Right forelimb (tissue), 1 donor: ENCODE results near the gene TSHZ2.

Experiments used
- DNase-seq: peaks from one replicate; pipeline ENCODE4 v3.0.0-alpha.2; 2018

Gene TSHZ2

DNA sequence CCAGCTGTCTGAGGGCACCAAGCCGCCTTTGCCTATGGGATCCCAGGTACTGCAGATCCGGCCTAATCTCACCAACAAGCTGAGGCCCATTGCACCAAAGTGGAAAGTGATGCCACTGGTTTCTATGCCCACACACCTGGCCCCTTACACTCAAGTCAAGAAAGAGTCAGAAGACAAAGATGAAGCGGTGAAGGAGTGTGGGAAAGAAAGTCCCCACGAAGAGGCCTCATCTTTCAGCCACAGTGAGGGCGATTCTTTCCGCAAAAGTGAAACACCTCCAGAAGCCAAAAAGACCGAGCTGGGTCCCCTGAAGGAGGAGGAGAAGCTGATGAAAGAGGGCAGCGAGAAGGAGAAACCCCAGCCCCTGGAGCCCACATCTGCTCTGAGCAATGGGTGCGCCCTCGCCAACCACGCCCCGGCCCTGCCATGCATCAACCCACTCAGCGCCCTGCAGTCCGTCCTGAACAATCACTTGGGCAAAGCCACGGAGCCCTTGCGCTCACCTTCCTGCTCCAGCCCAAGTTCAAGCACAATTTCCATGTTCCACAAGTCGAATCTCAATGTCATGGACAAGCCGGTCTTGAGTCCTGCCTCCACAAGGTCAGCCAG, 283.0 kb downstream of the TSHZ2 start:
- DNase-seq, result no peak

DNA sequence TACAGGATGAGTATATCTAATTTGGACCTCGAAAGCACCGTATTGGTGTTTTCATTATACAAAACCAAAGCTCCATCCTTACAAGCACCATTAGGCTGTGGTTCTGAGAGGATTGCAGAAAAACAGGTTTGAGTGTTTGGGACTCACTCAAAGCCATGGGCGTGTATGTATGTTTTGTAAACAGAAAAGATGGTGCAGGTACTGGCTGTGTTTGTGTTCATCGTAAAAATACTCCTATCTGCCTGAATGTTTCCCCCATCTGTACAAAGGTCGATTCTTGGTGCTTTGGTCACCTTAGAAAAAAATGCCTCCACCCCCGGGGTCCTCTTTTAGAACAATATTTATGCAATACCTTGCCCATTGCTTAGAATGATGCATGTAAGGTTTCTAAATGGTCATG, 286.6 kb downstream of the TSHZ2 start:
- no peak for DNase-seq

DNA sequence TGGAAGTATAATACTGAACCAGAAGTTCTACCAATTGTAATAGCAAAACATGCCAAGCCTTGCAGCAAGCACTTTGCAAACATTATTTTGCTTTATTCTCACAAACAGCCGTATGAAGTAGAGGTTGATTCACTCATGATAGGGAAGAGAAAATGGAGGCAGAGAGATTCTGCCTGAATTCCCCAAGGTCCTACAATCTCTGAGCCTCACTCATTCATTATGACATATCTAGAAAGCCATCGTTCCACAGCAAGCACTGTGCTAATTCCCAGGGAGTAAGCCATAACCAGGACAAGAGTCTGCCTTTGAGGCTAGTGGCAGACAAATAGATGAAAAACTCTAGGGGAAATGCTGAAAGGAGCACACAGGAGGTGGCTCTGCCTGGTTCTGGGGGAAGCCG, 288.0 kb downstream of the TSHZ2 start:
- DNase-seq, result no peak

DNA sequence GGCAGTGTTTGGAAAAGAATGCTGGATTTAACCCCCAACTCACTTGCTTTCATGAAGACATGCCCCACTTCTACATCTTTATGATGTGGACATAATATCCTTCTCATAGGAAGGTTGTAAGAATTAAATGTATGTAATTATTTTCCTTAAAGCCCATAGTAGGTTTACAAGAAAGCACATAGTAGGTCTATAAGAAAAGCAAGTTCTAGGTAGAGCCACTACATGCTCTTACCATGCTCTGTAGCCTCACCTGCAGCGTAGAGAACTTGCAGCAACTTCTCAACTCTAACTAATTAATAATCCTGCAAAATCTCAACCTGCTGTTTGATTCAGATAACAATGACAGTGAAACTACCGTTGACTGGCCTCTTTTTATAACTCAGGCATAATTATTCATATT, 288.4 kb downstream of the TSHZ2 start:
- DNase-seq, result no peak

DNA sequence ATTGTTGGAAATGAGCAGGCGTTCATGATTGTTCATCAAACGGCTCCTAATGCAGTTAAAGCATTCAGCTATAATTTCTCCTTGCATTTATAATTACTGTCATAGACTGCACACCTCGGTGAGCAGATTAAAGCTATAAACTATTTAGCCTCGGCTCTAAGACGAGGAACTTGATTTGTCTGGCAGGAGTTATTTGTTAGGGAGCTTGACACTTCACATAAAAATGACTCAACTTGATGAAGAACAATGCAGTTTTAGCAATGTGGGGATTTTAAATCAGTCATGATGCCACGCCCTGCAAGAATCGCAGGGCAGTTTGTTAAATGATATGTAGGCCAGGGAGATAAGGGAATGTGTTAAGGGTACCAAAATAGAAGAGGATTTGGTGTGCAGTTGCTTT, 290.2 kb downstream of the TSHZ2 start:
- DNase-seq, result no peak

DNA sequence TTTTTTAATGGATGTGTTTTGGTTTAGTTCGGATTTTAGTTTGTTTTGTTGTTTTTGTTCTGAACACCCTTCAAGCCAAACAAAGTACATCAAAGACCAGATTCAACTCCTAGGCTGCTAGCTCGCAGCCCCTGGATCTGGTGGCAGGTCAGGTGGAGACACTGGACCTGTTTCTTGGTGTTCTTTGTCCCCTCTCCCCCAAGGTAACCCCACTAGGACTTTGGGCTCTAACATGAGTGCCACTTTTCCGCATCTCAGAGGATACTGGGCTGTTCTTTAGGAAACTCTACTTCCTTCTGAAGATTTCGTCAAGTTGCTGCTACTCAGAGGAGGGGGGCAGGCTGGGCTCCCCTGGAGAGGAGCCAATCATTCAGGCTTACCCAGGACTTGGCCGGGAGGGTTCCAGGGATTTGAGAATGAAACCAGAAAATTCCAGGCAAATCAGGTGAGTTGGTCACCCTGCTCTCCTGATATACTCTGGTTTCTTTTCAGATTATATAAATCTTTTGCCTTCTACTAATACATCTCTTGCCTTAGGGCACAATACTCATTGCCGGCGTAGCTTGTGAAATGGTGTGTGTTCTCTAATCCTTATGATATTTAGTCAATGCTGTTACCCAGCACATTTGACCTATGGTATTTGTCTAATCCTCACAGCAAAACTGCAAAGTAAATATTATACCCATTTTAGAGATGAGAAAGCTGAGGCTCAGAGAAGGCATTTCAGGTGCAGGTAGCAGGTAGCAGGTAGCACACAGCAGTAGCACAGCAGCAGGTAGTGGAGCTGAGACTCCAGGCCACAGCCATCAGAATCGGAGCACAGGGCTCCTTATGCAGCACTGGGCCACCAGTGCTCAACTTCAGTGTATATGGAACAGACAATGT, 291.6 kb downstream of the TSHZ2 start:
- no peak for DNase-seq

DNA sequence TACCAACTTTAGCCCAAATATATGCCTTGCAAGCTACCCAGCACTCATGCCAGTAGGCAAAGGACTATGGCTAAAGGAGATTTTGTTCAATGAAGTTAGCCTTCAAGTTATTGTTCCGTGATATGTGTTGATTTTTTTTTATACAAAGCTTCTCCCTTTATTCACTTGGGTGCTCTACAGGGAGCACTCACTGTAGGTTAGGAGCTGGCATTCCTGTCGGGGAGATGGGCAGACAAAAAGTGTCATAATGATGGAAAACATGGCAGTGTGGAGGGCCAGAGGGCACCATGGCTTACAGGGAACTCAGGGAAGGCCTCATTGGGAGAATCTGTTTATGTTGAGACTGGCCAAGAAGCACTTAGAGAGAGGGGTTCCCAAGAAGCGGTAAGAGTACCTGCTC, 292.4 kb downstream of the TSHZ2 start:
- DNase-seq, result no peak

DNA sequence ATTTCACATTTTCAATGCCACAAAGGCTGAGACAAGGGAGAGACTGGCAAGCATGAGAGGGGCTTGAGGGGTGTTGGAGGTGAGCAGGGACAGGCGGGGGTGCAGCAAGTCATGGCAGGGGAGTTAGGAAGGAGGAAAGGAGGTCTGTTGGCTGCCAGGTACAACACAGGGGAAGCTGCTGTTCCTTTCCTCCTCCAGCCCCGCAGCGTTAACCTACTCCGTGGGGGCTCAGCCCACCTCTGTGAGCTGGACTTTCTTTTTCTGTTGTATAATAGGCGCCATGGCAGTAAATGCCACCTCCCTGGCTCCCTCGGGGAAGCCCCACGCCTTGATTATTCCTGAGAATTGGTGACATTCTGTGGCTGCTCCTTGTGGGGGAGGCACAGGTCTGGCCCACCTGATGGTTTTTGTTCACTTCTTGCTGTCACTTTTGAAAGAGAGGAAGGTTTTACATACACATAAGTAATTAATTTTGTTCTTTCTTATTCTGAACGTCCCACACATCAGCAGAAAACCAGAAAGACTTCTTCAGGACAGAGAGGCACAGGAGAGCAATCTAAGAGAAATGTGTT, 293.2 kb downstream of the TSHZ2 start:
- no peak for DNase-seq

DNA sequence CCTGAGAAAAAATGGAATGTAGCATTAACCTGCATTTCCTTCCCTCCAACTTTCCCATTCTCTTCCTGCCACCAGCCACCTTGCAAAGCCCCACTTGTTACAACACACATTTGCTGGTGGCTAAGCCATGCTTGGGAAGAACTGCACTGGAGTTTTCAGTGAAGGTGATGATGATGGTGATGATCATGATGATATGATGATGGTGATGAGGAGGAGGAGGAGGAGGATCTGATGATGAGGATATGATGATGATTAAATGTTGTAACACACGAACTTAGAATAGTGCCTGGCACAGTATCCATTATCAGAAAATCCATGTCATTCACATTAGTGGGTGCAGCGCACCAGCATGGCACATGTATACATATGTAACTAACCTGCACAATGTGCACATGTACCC, 297.2 kb downstream of the TSHZ2 start:
- no peak for DNase-seq

DNA sequence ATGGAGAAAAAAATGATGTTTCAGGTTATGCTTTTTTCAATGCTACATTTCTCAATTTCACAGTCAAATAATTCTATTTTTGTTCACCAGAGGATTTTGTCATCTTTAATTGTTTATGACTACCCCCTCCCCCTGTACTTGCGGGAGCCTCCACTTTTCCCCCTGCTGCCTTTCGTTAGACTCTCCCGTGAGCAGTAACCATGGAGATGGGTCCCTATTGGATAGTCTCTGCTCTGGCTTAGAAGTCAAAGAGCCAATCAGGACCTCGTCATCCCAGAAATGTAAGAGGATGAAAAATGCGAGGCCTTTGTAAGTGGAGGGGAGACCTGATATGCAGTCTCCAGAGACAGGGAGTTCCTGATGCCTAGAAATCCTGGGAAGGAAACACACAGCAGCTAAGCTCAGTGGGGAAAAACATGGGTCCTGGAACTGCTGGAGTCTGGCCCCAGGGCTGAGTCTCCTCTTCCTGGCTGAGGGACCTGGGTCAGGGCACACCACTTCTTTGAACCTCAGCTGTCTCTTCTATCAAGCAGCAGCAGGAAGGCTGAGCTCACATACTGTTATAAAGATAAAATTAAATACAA, 298.7 kb downstream of the TSHZ2 start:
- DNase-seq, result no peak

DNA sequence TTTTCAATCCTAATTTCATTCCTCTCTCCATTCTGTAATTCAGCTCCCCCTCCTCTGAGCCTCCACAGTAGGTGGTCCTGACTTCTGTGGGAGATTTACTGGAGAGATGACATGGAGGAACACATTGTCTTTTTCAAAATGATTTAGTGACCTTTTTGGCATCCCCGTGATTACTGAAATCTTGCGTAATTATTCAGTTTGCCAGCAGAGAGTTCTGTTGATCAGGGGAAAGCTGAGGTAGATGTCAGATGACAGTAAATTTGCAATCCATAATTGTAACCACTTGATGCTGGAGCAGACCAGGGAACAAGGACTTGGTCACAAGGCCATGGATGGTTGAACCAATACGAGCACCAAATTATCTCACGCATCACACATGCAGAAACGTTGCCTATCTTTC, 302.2 kb downstream of the TSHZ2 start:
- DNase-seq, result no peak

DNA sequence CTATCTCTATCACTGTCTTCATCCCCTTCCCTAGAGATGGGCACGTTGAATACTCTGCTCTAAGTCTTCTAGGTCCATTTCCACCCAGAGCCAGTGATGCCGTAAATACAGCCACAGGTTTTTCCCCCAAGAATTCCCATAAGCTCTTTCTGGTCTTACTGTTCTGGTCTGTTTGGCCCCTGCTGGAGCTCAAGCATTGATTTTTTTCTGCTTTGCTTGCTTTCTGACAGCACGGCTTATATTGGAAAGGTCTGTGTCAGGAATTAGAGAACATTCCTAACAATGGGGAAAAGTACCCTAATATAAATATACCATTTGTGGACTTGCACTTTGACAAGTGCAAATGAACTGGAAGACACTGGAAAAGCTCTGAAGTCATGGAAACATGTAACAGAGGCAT, 302.6 kb downstream of the TSHZ2 start:
- DNase-seq, result no peak

DNA sequence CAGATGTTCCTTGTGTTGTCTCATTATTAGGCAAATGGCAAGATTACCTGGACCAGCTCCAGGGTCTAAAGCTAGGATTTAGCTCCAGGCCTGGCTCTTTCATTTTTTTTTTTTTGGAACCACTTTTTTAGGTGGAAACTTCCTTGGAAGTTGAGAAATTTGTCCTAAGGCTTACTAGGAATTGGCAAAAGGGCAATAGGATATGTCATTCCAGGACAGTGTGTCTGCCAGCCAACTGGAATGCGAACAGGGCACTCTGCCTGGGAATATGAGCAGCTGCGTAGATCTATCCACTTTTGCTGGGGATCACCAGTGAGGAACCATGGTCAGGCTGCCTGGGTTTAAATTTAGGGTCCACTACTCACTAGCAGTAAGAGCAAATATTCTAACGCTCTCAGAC, 304.0 kb downstream of the TSHZ2 start:
- peak; percentile 51 for DNase-seq

DNA sequence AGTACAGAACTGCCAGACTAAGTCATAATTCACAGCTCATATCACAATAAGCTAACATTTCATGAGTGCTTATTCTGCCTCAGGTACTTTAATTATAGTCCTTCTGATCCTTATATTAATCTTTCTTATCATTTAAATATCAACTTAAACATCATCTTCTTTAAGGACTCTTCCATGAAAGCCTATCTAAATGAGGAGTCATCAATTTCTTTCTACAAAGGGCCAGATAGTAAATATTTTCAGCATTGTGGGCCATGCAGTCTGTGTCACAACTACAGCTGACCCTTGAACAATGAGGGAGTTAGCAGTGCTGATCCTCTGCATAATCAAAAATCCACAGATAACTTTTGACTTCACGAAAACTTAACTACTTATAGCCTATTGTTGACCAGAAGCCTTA, 306.4 kb downstream of the TSHZ2 start:
- no peak for DNase-seq

DNA sequence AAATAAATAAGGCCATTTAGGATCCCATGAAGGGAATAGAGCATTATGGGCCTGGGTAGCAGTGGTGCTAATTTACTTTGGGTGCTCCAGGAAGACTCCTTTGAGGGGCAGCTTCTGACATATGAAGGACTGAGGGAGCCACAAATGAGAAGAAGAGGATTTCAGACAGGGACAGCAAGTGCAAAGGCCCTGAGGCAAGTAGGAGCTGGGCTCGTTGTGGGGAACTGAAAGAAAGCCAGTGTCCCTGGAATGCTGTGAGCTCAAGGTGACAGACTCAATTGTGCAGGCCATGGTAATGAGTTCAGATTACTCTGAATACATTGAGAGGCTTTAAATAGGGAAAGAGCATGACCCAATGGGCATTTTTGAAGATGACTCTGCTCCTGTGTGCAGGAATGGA, 307.6 kb downstream of the TSHZ2 start:
- DNase-seq, result no peak

DNA sequence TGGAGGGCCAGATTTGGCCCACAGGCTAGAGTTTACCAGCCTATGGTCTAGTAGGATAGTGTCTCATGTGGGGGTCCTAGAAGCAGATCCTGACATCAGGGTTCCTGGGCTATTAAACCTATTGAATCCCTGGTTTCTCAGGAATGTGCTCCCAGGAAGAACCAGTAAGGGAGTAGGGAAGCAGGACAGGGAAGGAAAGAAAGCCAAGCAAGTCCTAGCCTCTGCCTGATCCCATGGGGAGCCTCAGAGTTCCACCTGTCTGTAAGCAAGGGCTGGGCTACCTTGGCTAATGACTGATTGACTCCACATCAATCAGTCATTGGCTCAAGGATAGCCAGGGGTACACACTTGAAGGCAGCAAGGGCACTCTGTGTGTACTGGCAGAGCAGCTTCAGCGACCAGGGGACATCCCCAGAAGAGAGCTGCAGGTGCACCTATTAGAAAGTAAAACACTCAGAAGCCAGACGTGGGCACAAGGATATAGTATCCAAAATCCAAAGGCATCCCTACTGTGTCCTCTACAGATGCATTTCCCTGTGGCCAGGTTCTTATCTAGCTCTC, 309.5 kb downstream of the TSHZ2 start:
- DNase-seq, result no peak

DNA sequence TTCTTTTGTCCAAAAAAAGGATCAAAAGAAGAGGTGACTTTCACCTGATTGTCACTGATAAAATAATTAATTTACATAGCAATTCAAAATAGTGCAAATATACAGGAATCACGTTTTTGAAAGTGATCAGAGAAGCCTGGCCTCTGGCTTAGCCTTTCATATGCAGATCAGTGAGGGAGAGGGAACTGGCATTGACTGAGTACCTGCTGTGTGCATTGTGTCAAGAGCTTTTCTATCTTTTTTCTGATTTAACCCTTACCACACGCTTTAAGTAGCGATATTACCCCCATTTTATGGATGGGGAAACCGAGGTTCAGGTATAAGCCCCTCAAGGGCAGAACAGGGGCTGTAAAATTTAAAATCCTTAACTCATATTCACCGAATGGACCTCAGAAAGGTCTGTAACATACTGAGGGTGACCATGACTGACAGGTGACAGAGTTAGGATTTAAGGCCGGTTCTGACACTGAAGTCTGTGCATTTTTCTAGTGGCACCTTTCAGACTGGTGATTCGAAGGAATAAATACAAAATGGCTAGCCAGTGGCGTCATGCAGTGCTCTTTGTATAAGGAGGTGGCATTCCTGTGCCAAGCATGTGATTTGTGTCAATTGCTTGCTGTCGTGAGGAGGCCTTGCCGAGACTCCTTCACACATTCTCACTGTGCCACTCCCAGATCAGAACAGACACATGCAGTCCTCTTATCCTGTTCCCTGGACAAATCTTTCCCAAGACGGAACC, 310.2 kb downstream of the TSHZ2 start:
- no peak for DNase-seq

DNA sequence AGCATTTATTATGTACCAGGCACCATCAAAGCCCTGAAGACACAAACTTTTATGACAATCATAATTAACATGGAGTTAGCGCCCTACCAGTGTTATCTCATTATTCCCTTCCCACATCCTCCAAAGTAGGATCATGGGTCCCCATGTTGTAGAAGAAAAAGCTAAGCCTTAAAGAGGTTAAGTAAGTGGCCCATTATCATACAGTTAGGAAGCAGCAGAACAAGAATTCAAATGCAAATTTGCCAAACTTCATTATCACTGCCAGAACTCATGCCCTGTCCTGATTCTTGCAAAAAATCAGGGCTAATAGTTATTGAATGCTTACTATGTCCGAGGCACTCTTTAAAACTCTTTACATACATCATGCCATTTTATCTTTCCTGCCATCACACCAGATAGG, 310.9 kb downstream of the TSHZ2 start:
- no peak for DNase-seq

DNA sequence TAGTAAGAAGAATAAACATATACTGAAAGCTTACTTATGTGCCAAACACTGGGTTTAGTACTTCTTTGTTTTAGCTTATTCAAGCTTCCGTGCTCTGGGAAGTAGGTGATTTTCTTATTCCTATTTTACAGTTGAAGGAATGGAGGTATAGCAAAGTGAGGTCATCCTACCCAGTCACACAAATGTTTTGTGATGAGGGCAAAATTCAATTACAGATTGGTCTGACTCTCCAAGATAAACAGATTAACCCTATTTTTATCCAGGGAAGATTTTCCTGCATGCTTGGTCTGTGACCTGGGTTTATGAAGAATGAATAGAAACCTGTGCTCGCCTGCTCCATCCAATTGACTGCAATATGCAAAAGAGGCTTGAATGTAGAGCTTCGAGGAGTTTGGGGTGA, 311.4 kb downstream of the TSHZ2 start:
- no peak for DNase-seq

DNA sequence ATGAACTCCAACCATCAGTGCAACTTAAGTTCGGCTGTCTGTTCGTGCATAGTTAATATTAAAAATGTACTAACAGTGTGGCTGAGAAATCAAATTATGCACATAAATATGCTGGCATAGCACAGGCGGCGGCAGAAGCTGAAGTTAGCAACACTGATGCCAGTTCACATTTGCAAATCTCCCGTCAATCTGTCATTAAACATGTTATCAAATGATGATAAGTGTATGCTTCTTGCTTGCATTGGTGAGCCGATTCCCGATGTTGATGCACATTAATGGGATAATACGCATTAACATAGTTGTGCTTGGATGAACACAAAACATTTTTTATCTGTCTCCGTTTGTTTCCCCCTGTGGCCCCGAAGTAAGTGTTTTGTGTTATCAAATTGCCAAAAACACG, 312.1 kb downstream of the TSHZ2 start:
- DNase-seq, result no peak

DNA sequence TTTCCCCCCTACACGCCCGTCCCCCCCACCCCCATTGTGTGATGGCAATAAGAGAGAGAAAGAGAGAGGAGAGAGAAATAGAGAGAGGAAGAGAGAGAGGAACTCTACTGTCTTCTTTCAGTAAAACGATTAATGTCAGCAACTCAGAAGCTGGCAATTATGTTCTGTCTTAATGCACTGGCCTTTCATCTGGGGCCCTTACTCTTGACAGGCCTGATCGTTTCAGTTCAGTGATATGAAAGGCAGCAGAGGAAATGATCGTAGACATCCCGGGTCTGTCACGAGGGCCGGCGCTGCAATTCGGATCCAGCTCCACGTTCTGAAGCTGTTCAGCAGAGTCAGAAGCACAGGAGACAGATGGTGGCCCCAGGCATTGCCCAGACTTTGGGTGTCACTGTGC, 312.5 kb downstream of the TSHZ2 start:
- DNase-seq, result no peak

DNA sequence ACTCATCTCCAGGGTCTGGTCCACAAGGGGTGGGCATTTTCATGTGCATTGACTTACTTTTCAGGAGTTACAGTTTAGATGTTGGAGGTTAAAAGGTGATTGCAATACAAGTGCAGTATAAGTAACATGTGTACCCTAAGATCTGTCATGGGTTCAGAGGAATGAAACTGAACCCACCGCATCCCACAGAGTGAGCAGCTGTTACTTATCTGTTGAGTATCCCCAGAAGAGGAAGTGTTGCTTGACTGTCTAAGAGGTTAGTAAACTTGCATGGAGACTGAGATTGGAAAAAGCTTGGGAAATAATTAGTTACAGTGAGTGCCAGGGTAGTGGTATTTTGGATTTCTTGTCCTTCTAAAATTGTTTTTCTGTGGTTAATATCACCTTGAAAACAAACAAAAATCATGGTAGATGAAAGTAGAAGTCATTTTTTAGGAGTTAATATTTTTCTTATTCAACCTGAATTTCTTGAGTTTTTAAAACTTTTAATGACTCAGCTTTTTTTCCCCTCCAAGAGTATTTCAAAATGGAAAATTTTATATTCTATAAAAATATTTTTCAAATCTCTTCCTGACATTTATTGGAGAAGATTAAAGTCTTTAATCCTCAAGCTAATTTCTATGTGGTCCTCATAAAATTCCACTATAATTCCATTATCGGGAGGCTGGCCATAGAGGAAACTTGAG, 315.3 kb downstream of the TSHZ2 start:
- DNase-seq, result no peak
